Measurements from ENCODE around the gene PRRT1. TPM values are rescaled to one million over a fixed set of nuclear protein-coding genes. Genes with fewer than 3 reads are reported as not detected.

The PRRT1 gene
- total and polyA plus RNA-seq, 3 donors from 2014 or later, result 4.2 to 6.2 (median 6.1) TPM

DNA sequence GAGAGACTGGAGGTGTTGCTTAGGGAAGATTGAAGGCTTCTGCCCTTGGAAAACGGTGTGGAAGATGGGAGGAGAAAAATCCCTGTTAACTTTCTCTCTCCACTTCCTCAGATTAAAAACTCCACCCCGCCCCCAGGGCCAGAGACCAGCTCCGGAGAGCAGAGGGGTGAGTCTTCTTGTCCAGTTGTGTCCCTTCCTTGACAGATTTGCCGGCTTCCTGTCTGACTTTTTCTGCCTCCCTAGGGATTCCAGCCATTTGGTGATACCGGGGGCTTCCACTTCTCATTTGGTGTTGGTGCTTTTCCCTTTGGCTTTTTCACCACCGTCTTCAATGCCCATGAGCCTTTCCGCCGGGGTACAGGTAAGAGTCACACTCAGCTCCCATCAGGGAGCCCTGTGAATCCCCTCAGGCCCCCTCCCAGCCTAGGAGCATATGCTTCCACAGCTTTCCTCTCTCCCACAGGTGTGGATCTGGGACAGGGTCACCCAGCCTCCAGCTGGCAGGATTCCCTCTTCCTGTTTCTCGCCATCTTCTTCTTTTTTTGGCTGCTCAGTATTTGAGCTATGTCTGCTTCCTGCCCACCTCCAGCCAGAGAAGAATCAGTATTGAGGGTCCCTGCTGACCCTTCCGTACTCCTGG is 28.1 kb upstream of the PRRT1 start:
- Histone ChIP-seq H3K27me3 (no peaks in the 10 kb centered on the region), H3K9me3 (no peaks in the 10 kb centered on the region), H3K4me3 (no peak overlapping the region), H3K27ac (peak overlapping the region in 1 of 2 donors; percentile 99), H3K36me3 (ENCODE audit: low read depth, missing control alignments) (no peaks in the 10 kb centered on the region), H3K4me1 (peaks cover 31% of the 10 kb centered on the region)
- 65 to 78% methylated on average over 10 of the region's 10 CpGs for WGBS, 2 donors
- DNase-seq, result no peak
- TF ChIP-seq POLR2A (IDR thresholded peaks at IDR 0.05), result no peak
- TF ChIP-seq, protein P1, sequence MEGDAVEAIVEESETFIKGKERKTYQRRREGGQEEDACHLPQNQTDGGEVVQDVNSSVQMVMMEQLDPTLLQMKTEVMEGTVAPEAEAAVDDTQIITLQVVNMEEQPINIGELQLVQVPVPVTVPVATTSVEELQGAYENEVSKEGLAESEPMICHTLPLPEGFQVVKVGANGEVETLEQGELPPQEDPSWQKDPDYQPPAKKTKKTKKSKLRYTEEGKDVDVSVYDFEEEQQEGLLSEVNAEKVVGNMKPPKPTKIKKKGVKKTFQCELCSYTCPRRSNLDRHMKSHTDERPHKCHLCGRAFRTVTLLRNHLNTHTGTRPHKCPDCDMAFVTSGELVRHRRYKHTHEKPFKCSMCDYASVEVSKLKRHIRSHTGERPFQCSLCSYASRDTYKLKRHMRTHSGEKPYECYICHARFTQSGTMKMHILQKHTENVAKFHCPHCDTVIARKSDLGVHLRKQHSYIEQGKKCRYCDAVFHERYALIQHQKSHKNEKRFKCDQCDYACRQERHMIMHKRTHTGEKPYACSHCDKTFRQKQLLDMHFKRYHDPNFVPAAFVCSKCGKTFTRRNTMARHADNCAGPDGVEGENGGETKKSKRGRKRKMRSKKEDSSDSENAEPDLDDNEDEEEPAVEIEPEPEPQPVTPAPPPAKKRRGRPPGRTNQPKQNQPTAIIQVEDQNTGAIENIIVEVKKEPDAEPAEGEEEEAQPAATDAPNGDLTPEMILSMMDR (IDR thresholded peaks at IDR 0.05), result no peak
- intact Hi-C loops (cut with DNase I; ENCODE audit: low total_unique reads), result no loop called here

GRCh38 chr6:32178547-32179440 is 27.1 kb upstream of the PRRT1 start:
- no peak for DNase-seq
- H3K4me3 ChIP-seq, result peak overlapping the region; percentile 53 to 82
- H3K9me3 ChIP-seq, result no peaks in the 10 kb centered on the region
- TF ChIP-seq POLR2A (IDR thresholded peaks at IDR 0.05), result no peak
- TF ChIP-seq, protein P1 (IDR thresholded peaks at IDR 0.05), result no peak
- H3K36me3 ChIP-seq (ENCODE audit: low read depth, missing control alignments), result no peaks in the 10 kb centered on the region
- 2 to 3% methylated on average over 24 of the region's 24 CpGs for WGBS, 2 donors
- no peaks in the 10 kb centered on the region for H3K27me3 ChIP-seq
- peak overlapping the region; percentile 94 to 99 for H3K27ac ChIP-seq
- intact Hi-C loops (cut with DNase I; ENCODE audit: low total_unique reads), result no loop called here
- H3K4me1 ChIP-seq, result peaks cover 35% of the 10 kb centered on the region

DNA sequence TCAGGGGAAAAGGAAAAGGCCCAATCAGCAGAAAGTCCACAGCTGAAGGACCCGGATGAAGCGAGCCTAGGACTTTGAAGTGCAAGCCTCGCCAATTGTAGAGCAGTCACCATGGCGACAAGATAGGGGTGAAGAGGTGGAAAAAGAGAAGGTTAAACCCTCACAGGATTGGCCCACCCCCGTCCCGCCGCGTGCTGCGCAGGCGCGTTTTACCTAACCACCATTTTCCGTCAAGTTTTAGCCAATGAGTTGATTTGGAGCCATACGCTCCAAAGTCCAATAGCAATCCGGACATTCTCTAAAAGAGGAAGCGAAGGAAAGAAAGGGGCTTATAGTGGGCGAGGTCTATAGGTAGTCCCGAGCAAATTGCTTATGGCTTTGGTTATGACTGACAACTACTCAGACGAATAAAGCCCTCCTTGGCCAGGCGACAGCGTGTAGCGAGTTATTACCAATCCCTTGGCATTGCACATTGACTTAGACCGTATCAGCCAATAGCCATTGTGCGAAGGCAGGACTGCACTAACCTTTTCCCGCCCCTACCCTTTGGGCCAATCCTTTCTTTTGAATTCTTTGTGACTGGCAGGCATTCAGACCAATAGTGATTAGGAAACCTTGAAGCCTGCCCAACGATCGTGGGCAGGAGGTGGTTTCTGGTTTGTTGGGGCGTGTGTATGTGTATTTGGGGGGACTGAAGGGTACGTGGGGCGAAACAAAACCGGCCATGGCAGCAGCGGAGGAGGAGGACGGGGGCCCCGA is 26.2 kb upstream of the PRRT1 start, which contains the start of gene RNF5:
TSS of gene RNF5 (plus strand) at position 618 of the 759 bp plus-strand sequence. CDS start at position 725, 107 bp downstream.
- intact Hi-C loops (cut with DNase I; ENCODE audit: low total_unique reads), result no loop called here
- 1 to 2% methylated on average over 31 to 33 of the region's 33 CpGs for WGBS, 2 donors

GRCh38 chr6:32177183-32177787 is 25.5 kb upstream of the PRRT1 start:
- WGBS, 2 donors, result 0 to 1% methylated on average over 20 of the region's 20 CpGs
- H3K27ac ChIP-seq, result peak overlapping the region; percentile 94 to 99
- intact Hi-C loops (cut with DNase I; ENCODE audit: low total_unique reads), result no loop called here

More for the DNA sequence above, 26.2 kb upstream of the PRRT1 start, which contains the start of gene RNF5:
- H3K4me1 ChIP-seq, result peaks cover 35% of the 10 kb centered on the region
- H3K9me3 ChIP-seq, result no peaks in the 10 kb centered on the region
- TF ChIP-seq, protein P1 (IDR thresholded peaks at IDR 0.05), result no peak
- peak; percentile 10 for TF ChIP-seq POLR2A (IDR thresholded peaks at IDR 0.05)
- peak within 1 kb of the TSS; percentile 53 to 82 for H3K4me3 ChIP-seq
- H3K36me3 ChIP-seq (ENCODE audit: low read depth, missing control alignments), result no peaks in the 10 kb centered on the region
- DNase-seq, result peak; percentile 99
- H3K27me3 ChIP-seq, result no peaks in the 10 kb centered on the region
- peak within 1 kb of the TSS; percentile 94 to 99 for H3K27ac ChIP-seq

More at GRCh38 chr6:32177183-32177787, 25.5 kb upstream of the PRRT1 start:
- TF ChIP-seq, protein P1 (IDR thresholded peaks at IDR 0.05), result no peak
- TF ChIP-seq POLR2A (IDR thresholded peaks at IDR 0.05), result peak; percentile 58
- DNase-seq, result no peak
- Histone ChIP-seq H3K36me3 (ENCODE audit: low read depth, missing control alignments) (no peaks in the 10 kb centered on the region), H3K4me3 (peak overlapping the region; percentile 53 to 82), H3K4me1 (peaks cover 35% of the 10 kb centered on the region), H3K27me3 (no peaks in the 10 kb centered on the region), H3K9me3 (no peaks in the 10 kb centered on the region)
